Measurements from ENCODE around the gene LYRM2.

Gene LYRM2, protein sequence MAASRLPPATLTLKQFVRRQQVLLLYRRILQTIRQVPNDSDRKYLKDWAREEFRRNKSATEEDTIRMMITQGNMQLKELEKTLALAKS

GRCh38 chr6:89638320-89639195 is at the start of gene LYRM2:
LYRM2 (minus strand) TSS chr6:89638747; CDS start chr6:89638716, 31 bp downstream.
- H3K27ac Mint-ChIP-seq: peak within 1 kb of the TSS; percentile 98
- peaks cover 19% of the 10 kb centered on the region for H3K4me1 Mint-ChIP-seq (ENCODE audit: low read depth)
- H3K4me3 Mint-ChIP-seq: peak within 1 kb of the TSS; percentile 93
- H3K36me3 Mint-ChIP-seq (ENCODE audit: low read depth): peaks cover 49% of the 10 kb centered on the region
- no peaks in the 10 kb centered on the region for H3K9me3 Mint-ChIP-seq
- H3K27me3 Mint-ChIP-seq (ENCODE audit: low read depth): no peaks in the 10 kb centered on the region

DNA sequence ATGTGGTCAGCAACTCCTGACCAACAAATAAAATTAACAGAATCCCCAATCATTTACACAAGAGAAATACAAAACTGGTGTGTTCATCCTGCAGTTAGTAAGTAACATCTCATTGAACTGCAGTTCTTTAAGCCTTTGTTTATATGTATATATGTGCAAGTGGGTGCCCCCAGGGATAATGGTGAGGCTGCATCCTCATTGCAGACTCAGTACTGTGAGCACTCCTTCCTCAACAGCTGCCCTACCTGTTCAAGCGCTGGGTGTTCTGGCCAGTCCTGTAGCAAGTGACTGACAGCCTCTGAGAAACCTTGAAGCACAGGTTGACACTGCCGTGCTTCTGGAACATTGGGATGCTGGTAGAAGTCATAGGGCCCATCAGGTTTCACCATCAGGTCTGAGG is 49.8 kb upstream of the LYRM2 start:
- Mint-ChIP-seq H3K4me1 (ENCODE audit: low read depth) (peaks cover 6% of the 10 kb centered on the region), H3K27me3 (ENCODE audit: low read depth) (no peaks in the 10 kb centered on the region), H3K4me3 (no peak overlapping the region), H3K36me3 (ENCODE audit: low read depth) (peaks cover 52% of the 10 kb centered on the region), H3K27ac (no peak overlapping the region), H3K9me3 (no peaks in the 10 kb centered on the region)

DNA sequence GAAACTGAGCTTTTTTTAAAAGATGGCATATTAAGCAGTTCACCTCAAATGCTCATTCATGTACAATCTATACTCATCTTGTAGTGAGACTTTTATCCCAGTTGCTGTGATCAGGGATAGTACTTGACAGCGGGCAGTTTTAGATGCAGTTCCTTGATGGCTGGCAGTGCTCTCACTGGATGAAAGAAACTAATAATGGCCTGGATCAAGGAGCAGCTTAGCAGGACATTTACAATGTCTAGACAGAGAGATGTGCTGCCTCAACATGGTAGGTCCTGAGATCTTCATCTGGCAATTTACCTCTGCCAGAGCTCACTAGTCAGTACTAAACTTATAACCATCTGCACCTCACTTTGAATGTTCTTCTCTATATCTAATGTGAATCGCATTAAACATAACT is 46.8 kb upstream of the LYRM2 start:
- Mint-ChIP-seq H3K36me3 (ENCODE audit: low read depth) (peaks cover 43% of the 10 kb centered on the region), H3K27ac (no peak overlapping the region), H3K9me3 (no peaks in the 10 kb centered on the region), H3K27me3 (ENCODE audit: low read depth) (no peaks in the 10 kb centered on the region), H3K4me3 (no peak overlapping the region), H3K4me1 (ENCODE audit: low read depth) (no peaks in the 10 kb centered on the region)

- no peaks in the 10 kb centered on the region for H3K9me3 Mint-ChIP-seq
- H3K36me3 Mint-ChIP-seq (ENCODE audit: low read depth): peaks cover 42% of the 10 kb centered on the region
- H3K4me1 Mint-ChIP-seq (ENCODE audit: low read depth): no peaks in the 10 kb centered on the region
- H3K27me3 Mint-ChIP-seq (ENCODE audit: low read depth): no peaks in the 10 kb centered on the region
- H3K4me3 Mint-ChIP-seq: no peak overlapping the region
- H3K27ac Mint-ChIP-seq: no peak overlapping the region
Observed at GRCh38 chr6:89682991-89683390, 44.4 kb upstream of the LYRM2 start.

- Mint-ChIP-seq H3K9me3 (no peaks in the 10 kb centered on the region), H3K4me1 (ENCODE audit: low read depth) (no peaks in the 10 kb centered on the region), H3K27me3 (ENCODE audit: low read depth) (no peaks in the 10 kb centered on the region), H3K4me3 (no peak overlapping the region), H3K27ac (no peak overlapping the region), H3K36me3 (ENCODE audit: low read depth) (peaks cover 38% of the 10 kb centered on the region)
Observed at GRCh38 chr6:89681983-89682564, 43.5 kb upstream of the LYRM2 start.

- H3K4me3 Mint-ChIP-seq: no peak overlapping the region
- H3K36me3 Mint-ChIP-seq (ENCODE audit: low read depth): peaks cover 41% of the 10 kb centered on the region
- no peaks in the 10 kb centered on the region for H3K27me3 Mint-ChIP-seq (ENCODE audit: low read depth)
- H3K9me3 Mint-ChIP-seq: no peaks in the 10 kb centered on the region
- H3K4me1 Mint-ChIP-seq (ENCODE audit: low read depth): no peaks in the 10 kb centered on the region
- no peak overlapping the region for H3K27ac Mint-ChIP-seq
Observed at GRCh38 chr6:89680551-89680950, 42.0 kb upstream of the LYRM2 start.

GRCh38 chr6:89680150-89680549 is 41.6 kb upstream of the LYRM2 start:
- no peaks in the 10 kb centered on the region for H3K27me3 Mint-ChIP-seq (ENCODE audit: low read depth)
- peaks cover 40% of the 10 kb centered on the region for H3K36me3 Mint-ChIP-seq (ENCODE audit: low read depth)
- no peaks in the 10 kb centered on the region for H3K9me3 Mint-ChIP-seq
- H3K4me3 Mint-ChIP-seq: no peak overlapping the region
- no peak overlapping the region for H3K27ac Mint-ChIP-seq
- H3K4me1 Mint-ChIP-seq (ENCODE audit: low read depth): no peaks in the 10 kb centered on the region

DNA sequence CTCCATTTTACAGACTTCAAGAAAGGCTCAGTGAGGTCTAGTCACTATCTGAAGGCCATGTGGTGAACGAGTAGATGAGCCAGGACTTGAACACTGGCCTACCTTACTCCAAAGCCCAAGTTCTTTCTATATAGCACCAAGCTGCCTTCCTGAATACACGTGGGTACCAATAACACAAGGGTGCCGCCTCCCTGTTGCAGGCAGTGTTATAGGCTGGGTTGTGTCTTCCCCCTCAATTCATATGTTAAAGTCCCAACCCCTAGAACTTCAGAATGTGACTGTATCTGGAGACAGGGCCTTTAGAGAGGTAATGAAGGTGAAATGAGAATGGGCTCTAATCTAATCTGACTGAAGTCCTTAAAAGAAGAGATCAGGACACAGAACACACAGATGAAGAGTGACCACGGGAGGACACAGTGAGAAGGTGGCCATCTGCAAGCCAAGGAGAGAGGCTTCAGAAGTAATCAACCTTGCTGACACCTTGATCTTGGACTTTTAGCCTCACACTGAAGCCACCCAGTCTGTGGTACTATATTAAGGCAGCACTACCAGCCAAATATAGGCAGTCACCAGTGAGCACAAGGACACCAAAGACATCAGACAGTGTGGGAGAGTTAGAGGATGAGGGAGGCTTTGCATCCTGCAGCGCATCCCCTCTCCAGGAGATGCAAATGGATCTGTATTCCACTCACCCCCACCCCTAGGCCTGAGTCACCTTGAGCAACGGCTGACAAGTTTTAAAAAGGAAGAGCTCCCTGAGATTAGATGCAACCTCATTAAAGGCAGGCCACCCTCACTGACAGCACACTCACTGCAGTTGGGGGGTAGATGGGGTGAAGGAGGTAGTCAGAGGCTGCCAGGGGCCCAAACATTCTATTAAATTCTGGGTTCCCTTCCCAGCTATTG is 40.9 kb upstream of the LYRM2 start:
- Mint-ChIP-seq H3K4me1 (ENCODE audit: low read depth) (no peaks in the 10 kb centered on the region), H3K36me3 (ENCODE audit: low read depth) (peaks cover 34% of the 10 kb centered on the region), H3K4me3 (no peak overlapping the region), H3K27me3 (ENCODE audit: low read depth) (no peaks in the 10 kb centered on the region), H3K9me3 (no peaks in the 10 kb centered on the region), H3K27ac (no peak overlapping the region)

GRCh38 chr6:89678531-89678930 is 40.0 kb upstream of the LYRM2 start:
- H3K4me3 Mint-ChIP-seq: no peak overlapping the region
- H3K36me3 Mint-ChIP-seq (ENCODE audit: low read depth): peaks cover 32% of the 10 kb centered on the region
- H3K9me3 Mint-ChIP-seq: no peaks in the 10 kb centered on the region
- no peaks in the 10 kb centered on the region for H3K4me1 Mint-ChIP-seq (ENCODE audit: low read depth)
- H3K27ac Mint-ChIP-seq: no peak overlapping the region
- H3K27me3 Mint-ChIP-seq (ENCODE audit: low read depth): no peaks in the 10 kb centered on the region

- no peak overlapping the region for H3K27ac Mint-ChIP-seq
Observed at GRCh38 chr6:89675949-89676748, 37.6 kb upstream of the LYRM2 start.

DNA sequence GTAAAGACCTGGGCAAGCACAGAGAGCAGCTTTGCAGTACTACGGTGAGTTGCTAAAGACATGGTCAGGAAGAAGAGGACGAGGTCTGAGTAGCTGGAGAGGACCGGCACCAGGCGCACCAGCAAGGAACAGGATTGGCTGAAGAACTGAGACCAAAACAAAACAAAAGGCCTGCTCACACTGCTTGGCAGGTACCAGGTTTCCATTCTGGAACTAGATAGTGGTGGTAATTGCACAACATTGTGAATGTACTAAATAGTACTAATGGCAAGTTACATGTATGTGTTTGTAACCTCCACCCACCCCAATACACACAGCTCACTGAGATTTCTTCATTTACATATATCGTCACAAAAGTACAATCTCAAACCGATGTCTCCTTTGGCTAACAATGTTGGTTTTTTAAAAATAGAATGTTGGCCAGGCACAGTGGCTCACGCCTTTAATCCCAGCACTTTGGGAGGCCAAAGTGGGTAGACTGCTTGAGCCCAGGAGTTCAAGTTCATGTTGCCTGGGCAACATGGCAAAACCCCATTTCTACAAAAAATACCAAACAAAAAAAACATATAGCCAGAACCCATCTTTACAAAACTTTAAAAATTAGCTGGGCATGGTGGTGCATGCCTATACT is 32.5 kb upstream of the LYRM2 start:
- Mint-ChIP-seq H3K9me3 (no peaks in the 10 kb centered on the region), H3K4me1 (ENCODE audit: low read depth) (no peaks in the 10 kb centered on the region), H3K4me3 (no peak overlapping the region), H3K36me3 (ENCODE audit: low read depth) (peaks cover 34% of the 10 kb centered on the region), H3K27ac (no peak overlapping the region), H3K27me3 (ENCODE audit: low read depth) (no peaks in the 10 kb centered on the region)

More at GRCh38 chr6:89675949-89676748, 37.6 kb upstream of the LYRM2 start:
- H3K27me3 Mint-ChIP-seq (ENCODE audit: low read depth): no peaks in the 10 kb centered on the region
- peaks cover 48% of the 10 kb centered on the region for H3K36me3 Mint-ChIP-seq (ENCODE audit: low read depth)
- H3K4me1 Mint-ChIP-seq (ENCODE audit: low read depth): no peaks in the 10 kb centered on the region
- H3K9me3 Mint-ChIP-seq: no peaks in the 10 kb centered on the region
- no peak overlapping the region for H3K4me3 Mint-ChIP-seq

- Mint-ChIP-seq H3K36me3 (ENCODE audit: low read depth) (peaks cover 28% of the 10 kb centered on the region), H3K27ac (no peak overlapping the region), H3K4me3 (no peak overlapping the region), H3K9me3 (no peaks in the 10 kb centered on the region), H3K27me3 (ENCODE audit: low read depth) (no peaks in the 10 kb centered on the region), H3K4me1 (ENCODE audit: low read depth) (no peaks in the 10 kb centered on the region)
Observed at GRCh38 chr6:89669002-89669401, 30.5 kb upstream of the LYRM2 start.

DNA sequence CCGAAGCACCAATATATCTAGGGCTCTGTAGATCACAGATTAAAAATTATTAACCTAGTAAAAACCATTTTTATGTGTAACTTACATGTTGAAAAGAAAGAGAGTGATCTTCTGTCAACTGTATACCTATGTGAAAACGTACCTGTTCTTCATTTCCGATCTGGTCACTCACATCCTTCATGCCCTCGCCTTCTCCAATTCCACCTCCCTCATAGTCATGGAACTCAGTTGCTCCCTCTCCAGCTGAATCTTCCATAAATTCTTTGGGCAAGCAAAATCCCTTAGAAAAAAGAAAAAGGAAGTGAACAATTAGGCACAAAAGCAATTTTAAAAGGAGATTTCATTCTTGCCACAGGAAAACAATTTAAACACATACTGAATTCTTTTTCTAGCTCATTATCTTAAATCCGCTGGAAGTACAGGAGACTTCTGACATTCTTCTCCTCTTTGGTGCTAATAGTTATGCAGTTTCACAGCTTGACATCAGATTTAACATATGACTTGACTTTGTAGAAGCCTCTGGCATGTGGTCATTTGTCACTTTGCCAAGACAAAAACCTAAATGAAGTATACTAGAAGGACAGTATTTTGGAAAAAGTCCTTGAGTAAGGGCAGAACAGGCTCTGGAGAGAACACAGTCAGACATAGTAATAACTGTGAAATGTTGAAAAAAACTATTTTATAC is 29.5 kb upstream of the LYRM2 start:
- Mint-ChIP-seq H3K9me3 (no peaks in the 10 kb centered on the region), H3K36me3 (ENCODE audit: low read depth) (peaks cover 29% of the 10 kb centered on the region)

More for the DNA sequence above, 29.5 kb upstream of the LYRM2 start:
- H3K27me3 Mint-ChIP-seq (ENCODE audit: low read depth): no peaks in the 10 kb centered on the region
- H3K27ac Mint-ChIP-seq: no peak overlapping the region
- no peak overlapping the region for H3K4me3 Mint-ChIP-seq
- no peaks in the 10 kb centered on the region for H3K4me1 Mint-ChIP-seq (ENCODE audit: low read depth)
